Sigmoid colon (tissue), 7 donors: ENCODE results near the gene DNAJC27. TPM values are rescaled to one million over a fixed set of nuclear protein-coding genes. Genes with fewer than 3 reads are reported as not detected.
A peak's percentile ranks its signal among the peaks of the same experiment; 100 is the strongest.

Experiments used
- DNase-seq: peaks from one replicate; pipeline ENCODE4 v3.0.0-alpha.2; 2019
- H3K27ac ChIP-seq, 4 donors: fragments of 200-600 bp; sonication (generic); one replicate each; pipeline ENCODE4 v1.5.1; 2016 to 2019; ENCODE audit warnings: mild to moderate bottlenecking in 1 of 4
- H3K27me3 ChIP-seq, 3 donors: fragments of 200-600 bp; sonication (generic); one replicate each; pipeline ENCODE4 v1.5.1; 2019; ENCODE audit warnings: mild to moderate bottlenecking in 1 of 3
- H3K36me3 ChIP-seq, 4 donors: fragments of 200-600 bp; sonication (generic); one replicate each; pipeline ENCODE4 v1.5.1; 2016 to 2019
- H3K4me1 ChIP-seq, 4 donors: fragments of 200-600 bp; sonication (generic); one replicate each; pipeline ENCODE4 v1.5.1; 2017 to 2019
- H3K4me3 ChIP-seq, 4 donors: fragments of 200-600 bp; sonication (generic); one replicate each; pipeline ENCODE4 v1.5.1; 2017 to 2019; ENCODE audit warnings: mild to moderate bottlenecking in 2 of 4, moderate library complexity in 1 of 4
- H3K9me3 ChIP-seq, 4 donors: fragments of 200-600 bp in 3 of 4; sonication (generic) in 3 of 4; one replicate each; pipeline versions ENCODE4 v1.5.1 to v1.6.1; 2013 to 2019
- EP300 ChIP-seq, 4 donors: sonication (generic); formaldehyde crosslinking; IDR thresholded peaks; one replicate each; pipeline ENCODE4 v1.6.1; 2017; ENCODE audit warnings: antibody characterized with exemption in 4 of 4
- POLR2A ChIP-seq, 2 donors: fragments of 450-650 bp; IDR thresholded peaks; one replicate each; pipeline ENCODE4 v1.6.1; 2016; ENCODE audit warnings: antibody characterized with exemption in 2 of 2, mild to moderate bottlenecking in 2 of 2, moderate library complexity in 2 of 2
- POLR2AphosphoS5 ChIP-seq, 4 donors: sonication (generic); formaldehyde crosslinking; IDR thresholded peaks; one replicate each; pipeline ENCODE4 v1.6.1; 2017; ENCODE audit warnings: antibody characterized with exemption in 4 of 4
- WGBS, 2 donors: extraction: QIAGEN DNeasy Blood & Tissue Kit; methylation state at CpG; one replicate each; pipeline ENCODE4 v1.1.7; 2013; 5-methylcytosine and 5-hydroxymethylcytosine counted together
- intact Hi-C: fragments of 100-400 bp; cut with DNase I; formaldehyde crosslinking; loops from one replicate; pipeline ENCODE4 v1.15.1; 2023
- polyA plus RNA-seq, 3 donors: library from polyadenylated mRNA; stranded (reverse); fragments of 200-250 nt; gene quantifications; one replicate each; pipeline ENCODE4 v1.2.3, GENCODE V29; 2013
- total RNA-seq, 4 donors: library from RNA; depleted of rRNA; stranded (reverse); fragments of >200 nt; gene quantifications; one replicate each; pipeline ENCODE4 v1.1.0, GENCODE V29; 2016
- TF ChIP-seq, protein P1 (sequence below), 4 experiments: fragments of 450-650 bp in 3 of 4; fragments of 200-600 bp in 1 of 4; IDR thresholded peaks; one replicate each; pipeline ENCODE4 v1.5.1; 2016 to 2019; ENCODE audit warnings: antibody characterized with exemption in 4 of 4, mild to moderate bottlenecking in 3 of 4, moderate library complexity in 2 of 4
- donor health status: healthy with polysubstance abuse.
- donor health status: Bipolar disorder and iron deficiency.
- donor health status: healthy.

Gene DNAJC27
- total and polyA plus RNA-seq, 7 donors: 0.60 to 12.5 (median 6.3) TPM

DNA sequence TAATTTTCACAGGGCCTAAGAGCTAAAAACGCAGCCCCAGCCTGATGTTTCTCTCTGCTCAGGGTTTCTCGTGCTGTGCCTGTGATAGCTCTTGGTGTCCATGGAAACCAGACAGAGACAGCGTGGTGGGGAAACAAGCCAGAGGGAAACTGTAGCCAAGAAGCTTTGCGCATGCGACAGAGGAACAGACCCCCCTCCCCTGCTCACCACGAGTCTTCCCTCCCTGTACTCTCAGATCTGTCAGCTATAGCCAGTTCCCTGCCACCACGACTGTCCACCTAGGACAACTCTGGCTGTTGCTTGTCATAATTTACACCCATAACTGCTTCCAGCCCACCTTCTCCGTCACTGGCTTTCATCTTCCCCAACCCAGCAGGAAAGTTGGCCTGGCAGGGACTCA lies 13.2 kb upstream of the DNAJC27 start:
- TF ChIP-seq, protein P1, sequence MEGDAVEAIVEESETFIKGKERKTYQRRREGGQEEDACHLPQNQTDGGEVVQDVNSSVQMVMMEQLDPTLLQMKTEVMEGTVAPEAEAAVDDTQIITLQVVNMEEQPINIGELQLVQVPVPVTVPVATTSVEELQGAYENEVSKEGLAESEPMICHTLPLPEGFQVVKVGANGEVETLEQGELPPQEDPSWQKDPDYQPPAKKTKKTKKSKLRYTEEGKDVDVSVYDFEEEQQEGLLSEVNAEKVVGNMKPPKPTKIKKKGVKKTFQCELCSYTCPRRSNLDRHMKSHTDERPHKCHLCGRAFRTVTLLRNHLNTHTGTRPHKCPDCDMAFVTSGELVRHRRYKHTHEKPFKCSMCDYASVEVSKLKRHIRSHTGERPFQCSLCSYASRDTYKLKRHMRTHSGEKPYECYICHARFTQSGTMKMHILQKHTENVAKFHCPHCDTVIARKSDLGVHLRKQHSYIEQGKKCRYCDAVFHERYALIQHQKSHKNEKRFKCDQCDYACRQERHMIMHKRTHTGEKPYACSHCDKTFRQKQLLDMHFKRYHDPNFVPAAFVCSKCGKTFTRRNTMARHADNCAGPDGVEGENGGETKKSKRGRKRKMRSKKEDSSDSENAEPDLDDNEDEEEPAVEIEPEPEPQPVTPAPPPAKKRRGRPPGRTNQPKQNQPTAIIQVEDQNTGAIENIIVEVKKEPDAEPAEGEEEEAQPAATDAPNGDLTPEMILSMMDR (IDR thresholded peaks at IDR 0.05): no peak
- peak in 2 of 4 donors; percentile 39 to 60 for TF ChIP-seq POLR2AphosphoS5 (IDR thresholded peaks at IDR 0.05)
- Histone ChIP-seq H3K36me3 (no peaks in the 10 kb centered on the region), H3K27ac (peak overlapping the region; percentile 18 to 77 (median 69)), H3K4me3 (no peak overlapping the region), H3K4me1 (peaks cover 0 to 41% (median 28%) of the 10 kb centered on the region in 4 donors), H3K9me3 (no peaks in the 10 kb centered on the region), H3K27me3 (no peaks in the 10 kb centered on the region)
- intact Hi-C loops: loop anchor here (2.0 kb wide), 1 partner anchor 58 kb away; the partner anchor contains the start of gene EFR3B
- 38 to 66% methylated on average over 8 of the region's 8 CpGs for WGBS, 2 donors
- peak; percentile 79 for DNase-seq

DNA sequence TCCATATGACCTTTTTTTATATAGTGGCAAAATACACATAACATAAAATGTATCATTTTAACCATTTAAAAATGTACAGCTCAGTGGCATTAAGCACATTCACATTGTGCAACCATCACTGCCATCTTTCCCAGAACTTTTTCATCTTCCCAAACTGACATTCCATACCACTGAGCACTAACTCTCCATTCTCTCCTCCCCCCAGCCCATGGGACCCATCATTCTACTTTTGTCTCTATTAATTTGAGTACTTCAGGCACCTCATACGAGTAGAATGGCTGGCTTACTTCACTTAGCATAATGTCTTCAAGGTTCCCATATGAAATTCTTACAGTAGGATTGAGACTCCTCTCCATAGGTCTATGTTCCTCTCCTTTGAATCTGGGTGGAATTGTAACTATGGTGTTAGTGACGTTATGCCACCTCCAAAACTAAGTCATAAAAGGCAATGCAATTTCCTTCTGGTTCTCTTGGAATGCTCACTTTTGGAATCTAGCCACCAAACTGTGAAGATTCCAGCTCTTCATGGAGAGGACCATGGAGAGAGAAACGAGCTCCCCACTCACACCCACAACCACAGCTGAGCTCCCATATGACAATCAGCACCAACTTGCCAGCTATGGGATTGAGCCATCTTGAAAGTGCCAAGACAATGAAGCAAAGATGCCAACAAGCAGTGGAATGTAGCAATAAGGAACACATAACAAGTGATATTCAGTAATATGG lies 9.8 kb upstream of the DNAJC27 start:
- intact Hi-C loops: no loop called here
- TF ChIP-seq, protein P1 (IDR thresholded peaks at IDR 0.05): no peak
- TF ChIP-seq EP300 (IDR thresholded peaks at IDR 0.05): no peak
- no peak for TF ChIP-seq POLR2AphosphoS5 (IDR thresholded peaks at IDR 0.05)
- TF ChIP-seq POLR2A (IDR thresholded peaks at IDR 0.05): no peak
- DNase-seq: no peak
- H3K27me3 ChIP-seq: no peaks in the 10 kb centered on the region
- 56 to 61% methylated on average over 3 of the region's 3 CpGs for WGBS, 2 donors
- H3K36me3 ChIP-seq: peaks cover 0 to 7% (median 0%) of the 10 kb centered on the region in 4 donors
- no peak overlapping the region for H3K4me3 ChIP-seq
- H3K4me1 ChIP-seq: peaks cover 0 to 38% (median 26%) of the 10 kb centered on the region in 4 donors
- no peak overlapping the region for H3K27ac ChIP-seq
- no peaks in the 10 kb centered on the region for H3K9me3 ChIP-seq

DNA sequence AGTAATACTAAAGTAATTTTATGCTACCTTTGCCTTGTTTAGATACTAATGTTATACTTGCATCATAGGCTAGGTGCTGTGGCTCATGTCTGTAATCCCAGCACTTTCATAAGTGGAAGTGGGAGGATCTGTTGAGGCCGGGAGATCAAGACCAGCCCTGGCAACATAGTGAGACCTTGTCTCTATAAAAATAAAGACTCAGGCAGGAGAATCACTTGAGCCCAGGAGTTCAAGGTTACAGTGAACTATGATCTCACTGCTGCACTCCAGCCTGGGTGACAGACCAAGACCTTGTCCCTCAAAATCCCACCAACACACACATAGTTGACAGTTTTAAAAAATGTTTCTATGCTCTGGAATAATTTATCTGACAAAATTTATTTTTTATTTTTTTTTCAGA lies 6.9 kb upstream of the DNAJC27 start:
- no peak for TF ChIP-seq EP300 (IDR thresholded peaks at IDR 0.05)
- no peak for TF ChIP-seq POLR2A (IDR thresholded peaks at IDR 0.05)
- TF ChIP-seq POLR2AphosphoS5 (IDR thresholded peaks at IDR 0.05): no peak
- TF ChIP-seq, protein P1 (IDR thresholded peaks at IDR 0.05): no peak
- Histone ChIP-seq H3K36me3 (peaks cover 0 to 7% (median 0%) of the 10 kb centered on the region in 4 donors), H3K9me3 (no peaks in the 10 kb centered on the region), H3K27me3 (no peaks in the 10 kb centered on the region), H3K4me3 (no peak overlapping the region), H3K4me1 (peaks cover 0 to 16% (median 6%) of the 10 kb centered on the region in 4 donors), H3K27ac (no peak overlapping the region)
- 81 to 83% methylated on average over 1 of the region's 1 CpG for WGBS, 2 donors
- intact Hi-C loops: loop anchor here (5.0 kb wide), 1 partner anchor 214 kb away; no protein-coding TSS in a partner anchor
- DNase-seq: no peak

DNA sequence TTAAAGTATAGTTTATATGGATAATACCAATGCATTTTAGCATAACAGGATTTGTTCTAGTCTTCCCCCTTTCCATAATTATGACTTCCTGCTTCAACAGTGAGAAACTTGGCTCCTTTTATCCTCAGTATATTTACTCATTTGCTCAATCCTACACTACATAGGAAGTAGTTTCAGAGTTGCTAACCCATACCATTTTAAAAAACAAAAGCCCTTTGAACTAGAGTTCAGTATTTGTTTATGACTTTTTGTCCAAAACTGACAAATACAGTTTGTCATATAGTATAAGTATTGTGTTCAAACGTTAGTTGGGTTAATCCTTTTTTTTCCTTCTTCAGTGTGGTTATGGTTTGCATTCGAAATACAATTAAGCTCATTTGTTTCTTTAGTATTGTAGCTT lies 5.9 kb upstream of the DNAJC27 start:
- 51 to 68% methylated on average over 2 of the region's 2 CpGs for WGBS, 2 donors
- H3K4me3 ChIP-seq: no peak overlapping the region
- intact Hi-C loops: loop anchor here (5.0 kb wide), 1 partner anchor 215 kb away; no protein-coding TSS in a partner anchor
- H3K27me3 ChIP-seq: no peaks in the 10 kb centered on the region
- peaks cover 0 to 7% (median 0%) of the 10 kb centered on the region in 4 donors for H3K36me3 ChIP-seq
- no peak for TF ChIP-seq POLR2AphosphoS5 (IDR thresholded peaks at IDR 0.05)
- TF ChIP-seq, protein P1 (IDR thresholded peaks at IDR 0.05): no peak
- no peak for TF ChIP-seq POLR2A (IDR thresholded peaks at IDR 0.05)
- TF ChIP-seq EP300 (IDR thresholded peaks at IDR 0.05): no peak
- DNase-seq: no peak
- H3K4me1 ChIP-seq: peaks cover 0 to 23% (median 11%) of the 10 kb centered on the region in 4 donors
- no peaks in the 10 kb centered on the region for H3K9me3 ChIP-seq
- H3K27ac ChIP-seq: no peak overlapping the region
